GM21619 (cell line): ENCODE data around the gene MID2.
"Not testable (repeated sequence)": the region's sequence is repeated elsewhere in the genome, so short reads cannot be mapped to it uniquely, and the experiment has no call there.

Experiments used
- ATAC-seq: cut with Tn5 transposase; IDR thresholded peaks from one replicate; pipeline ENCODE4 v1.9.1; 2021; ENCODE audit not compliant: unreplicated experiment

Gene MID2

GRCh38 chrX:107940095-107940494 lies 114.4 kb downstream of the MID2 start:
- no peak for ATAC-seq

GRCh38 chrX:107955337-107955736 lies 129.7 kb downstream of the MID2 start:
- ATAC-seq, result not testable (repeated sequence)

- ATAC-seq, result peak; percentile 92
Measured at GRCh38 chrX:107968623-107969022, 143.0 kb downstream of the MID2 start.

GRCh38 chrX:107970073-107970472 lies 144.4 kb downstream of the MID2 start:
- ATAC-seq, result no peak

- ATAC-seq, result no peak
Measured at GRCh38 chrX:107971636-107972035, 146.0 kb downstream of the MID2 start.
